H1 (cell line): ENCODE measurements around the gene IFT74. TPM values are rescaled to one million over a fixed set of nuclear protein-coding genes. Genes with fewer than 3 reads are reported as not detected.

ENCODE experiments used
- CTCF ChIA-PET: fragments of 300-600 bp; sonication (Branson Sonifier 250); formaldehyde crosslinking; loops from one replicate; lab custom pipeline; 2021; ENCODE audit not compliant: partially characterized antibody; lab: Charles Lee
- POLR2A ChIA-PET: fragments of 300-600 bp; sonication (Branson Sonifier 250); formaldehyde crosslinking; loops from one replicate; lab custom pipeline; 2021; ENCODE audit warnings: inconsistent platforms; ENCODE audit not compliant: partially characterized antibody; lab: Charles Lee
- DNase-seq, 2 experiments: peaks; one replicate each; pipeline versions ENCODE4 v3.0.0 to v3.0.0-alpha.2; 2010 to 2022; ENCODE audit warnings: low spot score in 2 of 2, low read depth in 1 of 2, mixed read lengths in 1 of 2
- FAIRE-seq: peaks from 2 replicates; lab custom pipeline; 2011; peaks lifted over from hg19 to GRCh38; lab: Jason Lieb, UNC
- H2AFZ ChIP-seq: 2 replicates; pipeline ENCODE4 v1.8.1; 2012; ENCODE audit warnings: low read length, inconsistent platforms
- H2AK5ac ChIP-seq: 2 replicates; pipeline ENCODE4 v1.6.1; 2013; ENCODE audit warnings: low read depth, low read length
- H2BK120ac ChIP-seq: replicated peaks from 2 replicates; pipeline ENCODE3; 2013; ENCODE audit warnings: low read depth, low read length, inconsistent platforms
- H2BK12ac ChIP-seq: 2 replicates; pipeline ENCODE4 v1.6.1; 2013; ENCODE audit warnings: low read depth, low read length
- H2BK15ac ChIP-seq: 2 replicates; pipeline ENCODE4 v1.6.1; 2013; ENCODE audit warnings: low read length
- H2BK20ac ChIP-seq: 2 replicates; pipeline ENCODE4 v1.6.1; 2013; ENCODE audit warnings: low read length
- H2BK5ac ChIP-seq: 2 replicates; pipeline ENCODE4 v1.6.1; 2013; ENCODE audit warnings: low read depth, low read length
- H3K14ac ChIP-seq: 2 replicates; pipeline ENCODE4 v1.6.1; 2013; ENCODE audit warnings: inconsistent platforms; ENCODE audit not compliant: insufficient read length
- H3K18ac ChIP-seq: 2 replicates; pipeline ENCODE4 v1.6.1; 2013; ENCODE audit warnings: low read length; ENCODE audit errors: extremely low read depth
- H3K23ac ChIP-seq: 2 replicates; pipeline ENCODE4 v1.6.1; 2013; ENCODE audit warnings: inconsistent platforms; ENCODE audit not compliant: insufficient read length
- H3K23me2 ChIP-seq: 2 replicates; pipeline ENCODE4 v1.6.1; 2013; ENCODE audit warnings: low read depth, low read length
- H3K27ac ChIP-seq: 2 replicates; pipeline ENCODE4 v1.6.1; 2011; ENCODE audit warnings: low read depth, low read length, inconsistent platforms
- H3K27me3 ChIP-seq, 4 experiments: replicated peaks in 1 of 4; 1 replicate in 1 of 4; 2 replicates in 3 of 4; pipeline versions ENCODE4 v1.6.1 to v1.8.1; 2011 to 2013; ENCODE audit warnings: low read length in 3 of 4, mild to moderate bottlenecking in 3 of 4, inconsistent platforms in 2 of 4, mixed read lengths in 2 of 4, moderate library complexity in 1 of 4; ENCODE audit not compliant: control insufficient read depth in 3 of 4, insufficient read depth in 3 of 4; ENCODE audit errors: extremely low read depth in 1 of 4
- H3K36me3 ChIP-seq, 4 experiments: 2 replicates each; pipeline versions ENCODE4 v1.6.1 to v1.8.1; 2011 to 2013; ENCODE audit warnings: mild to moderate bottlenecking in 4 of 4, low read length in 3 of 4, moderate library complexity in 2 of 4, control low read depth in 1 of 4, inconsistent platforms in 1 of 4; ENCODE audit not compliant: insufficient read depth in 4 of 4, control insufficient read depth in 2 of 4
- H3K4ac ChIP-seq: replicated peaks from 2 replicates; pipeline ENCODE3; 2013; ENCODE audit warnings: low read length, low read depth, mixed read lengths, inconsistent platforms; ENCODE audit not compliant: insufficient read length
- H3K4me1 ChIP-seq, 4 experiments: replicated peaks in 1 of 4; 1 replicate in 1 of 4; 2 replicates in 3 of 4; pipeline versions ENCODE4 v1.6.1 to v1.8.1; 2011 to 2013; ENCODE audit warnings: low read length in 3 of 4, inconsistent platforms in 2 of 4, mixed read lengths in 1 of 4; ENCODE audit not compliant: insufficient read depth in 4 of 4, control insufficient read depth in 3 of 4
- H3K4me2 ChIP-seq, 2 experiments: 2 replicates each; pipeline versions ENCODE4 v1.6.1 to v1.8.1; 2011 to 2013; ENCODE audit warnings: low read depth in 2 of 2, low read length in 2 of 2, control low read depth in 1 of 2, inconsistent platforms in 1 of 2, mild to moderate bottlenecking in 1 of 2; ENCODE audit not compliant: insufficient read depth in 1 of 2
- H3K4me3 ChIP-seq, 4 experiments: fragments of 200-600, 300-600 bp in 1 of 4; sonication (generic), shearing (Covaris generic), sonication (Bioruptor Twin) in 1 of 4; 2 replicates each; pipeline versions ENCODE4 v1.5.1 to v1.8.1; 2011 to 2016; ENCODE audit warnings: low read length in 4 of 4, low read depth in 3 of 4, control low read depth in 2 of 4, inconsistent platforms in 2 of 4, mild to moderate bottlenecking in 2 of 4, mixed read lengths in 1 of 4, moderate library complexity in 1 of 4; ENCODE audit not compliant: insufficient read depth in 2 of 4; ENCODE audit errors: extremely low read depth in 1 of 4
- H3K56ac ChIP-seq: replicated peaks from 2 replicates; pipeline ENCODE3; 2013; ENCODE audit warnings: low read depth, mild to moderate bottlenecking, mixed read lengths, low read length, inconsistent platforms; ENCODE audit not compliant: insufficient read length
- H3K79me1 ChIP-seq: 2 replicates; pipeline ENCODE4 v1.6.1; 2013; ENCODE audit warnings: low read depth, low read length, control low read depth
- H3K79me2 ChIP-seq, 2 experiments: 2 replicates each; pipeline versions ENCODE4 v1.6.1 to v1.8.1; 2012 to 2013; ENCODE audit warnings: low read length in 2 of 2, mild to moderate bottlenecking in 2 of 2, inconsistent platforms in 1 of 2; ENCODE audit not compliant: insufficient read depth in 2 of 2, control insufficient read depth in 1 of 2
- H3K9ac ChIP-seq, 4 experiments: replicated peaks in 1 of 4; 1 replicate in 1 of 4; 2 replicates in 3 of 4; pipeline versions ENCODE4 v1.6.1 to v1.8.1; 2011 to 2013; ENCODE audit warnings: low read depth in 3 of 4, low read length in 3 of 4, control low read depth in 2 of 4, mild to moderate bottlenecking in 2 of 4, moderate library complexity in 2 of 4, inconsistent platforms in 1 of 4; ENCODE audit errors: extremely low read depth in 1 of 4
- H3K9me3 ChIP-seq, 2 experiments: 2 replicates each; pipeline versions ENCODE4 v1.6.1 to v1.8.1; 2012 to 2013; ENCODE audit warnings: mild to moderate bottlenecking in 2 of 2, moderate library complexity in 2 of 2, control low read depth in 1 of 2, inconsistent platforms in 1 of 2, low read depth in 1 of 2, low read length in 1 of 2, mixed read lengths in 1 of 2; ENCODE audit not compliant: insufficient read depth in 2 of 2
- H4K20me1 ChIP-seq, 2 experiments: replicated peaks in 1 of 2; 2 replicates each; pipeline versions ENCODE3 to v1.8.1; 2011 to 2013; ENCODE audit warnings: inconsistent platforms in 2 of 2, low read length in 2 of 2, mild to moderate bottlenecking in 1 of 2; ENCODE audit not compliant: insufficient read depth in 2 of 2, control insufficient read depth in 1 of 2
- H4K5ac ChIP-seq: 2 replicates; pipeline ENCODE4 v1.6.1; 2013; ENCODE audit warnings: low read length, low read depth, mixed read lengths, inconsistent platforms; ENCODE audit not compliant: insufficient read length
- H4K8ac ChIP-seq: 2 replicates; pipeline ENCODE4 v1.8.0; 2013; ENCODE audit warnings: mild to moderate bottlenecking, moderate library complexity, low read length, inconsistent platforms; ENCODE audit not compliant: insufficient read depth; ENCODE audit errors: extremely low read depth
- H4K91ac ChIP-seq: replicated peaks from 2 replicates; pipeline ENCODE3; 2013; ENCODE audit warnings: low read length, mixed read lengths, inconsistent platforms; ENCODE audit not compliant: insufficient read length
- BACH1 ChIP-seq: IDR thresholded peaks from 2 replicates; pipeline ENCODE4 v1.6.1; 2012; ENCODE audit warnings: low read length, improper control_type of control experiment
- EP300 ChIP-seq, 2 experiments: IDR thresholded peaks; 1 replicate in 1 of 2; 2 replicates in 1 of 2; pipeline ENCODE4 v1.6.1; 2011 to 2012; ENCODE audit warnings: low read depth in 2 of 2, low read length in 2 of 2, mild to moderate bottlenecking in 2 of 2, borderline replicate concordance in 1 of 2, inconsistent platforms in 1 of 2, moderate library complexity in 1 of 2
- EZH2 ChIP-seq: fragments of 200-600 bp; sonication (generic); IDR thresholded peaks from 2 replicates; pipeline ENCODE4 v1.7.1; 2012; ENCODE audit warnings: low read depth, mild to moderate bottlenecking, moderate library complexity, low read length, inconsistent platforms; ENCODE audit not compliant: severe bottlenecking
- JUN ChIP-seq: IDR thresholded peaks from 2 replicates; pipeline ENCODE4 v1.6.1; 2011; ENCODE audit warnings: low read depth, mild to moderate bottlenecking, improper control_type of control experiment, low read length
- JUND ChIP-seq: IDR thresholded peaks from 2 replicates; pipeline ENCODE4 v1.6.1; 2011; ENCODE audit warnings: mild to moderate bottlenecking, improper control_type of control experiment, low read length
- SIN3A ChIP-seq, 2 experiments: IDR thresholded peaks in 1 of 2; conservative IDR thresholded peaks in 1 of 2; 2 replicates each; pipeline ENCODE4 v1.6.1; 2011 to 2012; ENCODE audit warnings: low read length in 2 of 2, improper control_type of control experiment in 1 of 2, low read depth in 1 of 2, mild to moderate bottlenecking in 1 of 2
- SP2 ChIP-seq: IDR thresholded peaks from 2 replicates; pipeline ENCODE4 v1.6.1; 2012; ENCODE audit warnings: mild to moderate bottlenecking, low read length, inconsistent platforms
- SP4 ChIP-seq: IDR thresholded peaks from 2 replicates; pipeline ENCODE4 v1.6.1; 2012; ENCODE audit warnings: low read length, inconsistent platforms
- SUZ12 ChIP-seq: fragments of 200-600 bp; sonication (generic); IDR thresholded peaks from 2 replicates; pipeline ENCODE4 v1.6.1; 2012; ENCODE audit warnings: mild to moderate bottlenecking, inconsistent platforms, low read length, moderate library complexity, mixed read lengths
- TAF1 ChIP-seq: IDR thresholded peaks from 2 replicates; pipeline ENCODE4 v1.6.1; 2011; ENCODE audit warnings: mild to moderate bottlenecking, low read depth, low read length
- TCF12 ChIP-seq: IDR thresholded peaks from 2 replicates; pipeline ENCODE4 v1.6.1; 2011; ENCODE audit warnings: low read depth, mild to moderate bottlenecking, low read length
- TEAD4 ChIP-seq: IDR thresholded peaks from 2 replicates; pipeline ENCODE4 v1.6.1; 2012; ENCODE audit warnings: low read depth, low read length, inconsistent platforms, mixed read lengths
- WGBS, 2 experiments: shearing (Covaris generic) in 1 of 2; methylation state at CpG; one replicate each; pipeline versions ENCODE4 v1.1.6 to v1.1.7; 2013 to 2015; ENCODE audit warnings: low lambda C conversion rate in 2 of 2, mixed read lengths in 2 of 2, inconsistent platforms in 1 of 2, low coverage in 1 of 2, missing lambda C conversion rate in 1 of 2; ENCODE audit not compliant: insufficient replicate concordance in 2 of 2, insufficient coverage in 1 of 2, insufficient read length in 1 of 2; ENCODE audit errors: extremely low coverage in 1 of 2, missing lambda C conversion rate in 1 of 2; 5-methylcytosine and 5-hydroxymethylcytosine counted together
- polyA plus RNA-seq, 7 experiments: library from polyadenylated mRNA; depleted of rRNA in 3 of 7; stranded (reverse) in 5 of 7; unstranded in 2 of 7; fragments of >200 nt in 5 of 7; fragments of 200-250 nt in 2 of 7; gene quantifications; 1 replicate in 5 of 7; 2 replicates in 1 of 7; 4 replicates in 1 of 7; pipeline versions ENCODE4 v1.2.1 to v1.2.3, GENCODE V29; 2011 to 2013; ENCODE audit warnings: missing spikeins in 2 of 7, mixed read lengths in 2 of 7
- total RNA-seq: library from RNA; stranded (reverse); fragmentation: NEBNext Ultra II Directional; extraction: Animal tissue kit (Norgen Biotek cat#: 25700); gene quantifications from 2 replicates; pipeline ENCODE4 v1.2.1, GENCODE V29; 2021
- TF ChIP-seq, protein P1 (sequence below): IDR thresholded peaks from 2 replicates; pipeline ENCODE4 v1.6.1; 2012; ENCODE audit warnings: inconsistent platforms

Gene IFT74
- total and polyA plus RNA-seq, 2 of the 8 experiments (the other 6 are each of a cell fraction or from before 2014, with no cell fraction given) = 4.4 to 17.8 TPM

DNA sequence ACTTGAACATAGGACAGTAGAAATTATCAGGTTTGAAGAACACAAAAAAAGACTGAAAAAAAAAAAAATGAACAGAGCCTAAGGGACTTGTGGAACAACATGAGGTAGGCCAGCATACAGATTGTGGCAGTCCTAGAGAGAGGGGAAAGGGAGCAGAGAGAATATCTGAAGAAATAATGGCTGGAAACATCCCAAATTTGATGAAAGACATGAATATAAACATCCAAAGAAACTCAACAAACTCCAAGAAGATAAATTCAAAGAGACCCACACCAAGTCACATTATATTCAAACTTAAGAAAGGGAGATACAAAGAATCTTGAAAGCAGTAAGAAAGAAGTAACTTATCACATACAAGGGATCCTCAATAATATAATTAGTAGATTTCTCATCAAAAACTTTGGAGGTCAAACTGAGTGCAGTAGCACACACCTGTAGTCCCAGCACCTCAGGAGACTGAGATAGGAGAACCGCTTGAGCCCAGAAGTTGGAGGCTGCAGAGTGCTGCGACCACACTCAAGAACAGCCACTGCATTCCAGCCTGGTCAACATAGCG is 18.3 kb upstream of the IFT74 start:
- no peak overlapping the region for H3K23ac ChIP-seq
- FAIRE-seq (no peak), DNase-seq (no peak)
- no peak overlapping the region for H2BK12ac ChIP-seq
- H3K4me1 ChIP-seq = peaks cover 0 to 6% (median 4%) of the 10 kb centered on the region in 4 experiments; a peak in 4 of 7 replicates
- CTCF ChIA-PET = interaction anchor here (0.6 kb wide), 2 partner anchors 78 to 1597 kb away, joined by 3 to 4 read pairs; no protein-coding TSS in a partner anchor
- peaks cover under 1% of the 10 kb centered on the region; the same call in 1 of the 2 replicates for H3K23me2 ChIP-seq
- peaks cover 0 to 3% of the 10 kb centered on the region in 2 experiments; a peak in 1 of 4 replicates for H3K9me3 ChIP-seq
- no peak overlapping the region for H4K8ac ChIP-seq
- no peak overlapping the region for H2BK5ac ChIP-seq
- peaks cover 0 to 6% of the 10 kb centered on the region in 2 experiments for H4K20me1 ChIP-seq
- H3K14ac ChIP-seq = no peak overlapping the region
- peaks cover 5% of the 10 kb centered on the region for H3K79me1 ChIP-seq
- H3K27ac ChIP-seq = no peak overlapping the region
- POLR2A ChIA-PET = interaction anchor here (1.1 to 1.2 kb wide), 2 partner anchors 10 to 45 kb away, joined by 4 to 5 read pairs; partner anchors contain the start of genes CAAP1 and PLAA
- no peak overlapping the region for H2BK120ac ChIP-seq
- no peak overlapping the region for H3K4me3 ChIP-seq
- H3K4ac ChIP-seq = no peak overlapping the region
- H2BK20ac ChIP-seq = no peak overlapping the region
- H4K91ac ChIP-seq = no peak overlapping the region
- no peaks in the 10 kb centered on the region for H3K27me3 ChIP-seq
- no peaks in the 10 kb centered on the region; a peak in 2 of 8 replicates for H3K36me3 ChIP-seq
- peaks cover 20 to 89% of the 10 kb centered on the region in 2 experiments for H3K79me2 ChIP-seq
- H3K56ac ChIP-seq = no peak overlapping the region
- H2AK5ac ChIP-seq = no peak overlapping the region
- no peak overlapping the region for H3K9ac ChIP-seq
- H2AFZ ChIP-seq = no peak overlapping the region
- H3K18ac ChIP-seq = no peak overlapping the region
- WGBS, 2 experiments = 100% methylated on average over 3 of the region's 3 CpGs; no CpG with 5 or more reads in 1 of the 2 experiments
- H2BK15ac ChIP-seq = no peak overlapping the region
- H3K4me2 ChIP-seq = no peak overlapping the region
- no peak overlapping the region for H4K5ac ChIP-seq
- TF ChIP-seq TCF12 (no peak), SIN3A (conservative IDR thresholded peaks at IDR 0.05 in 1 of 2, IDR thresholded peaks at IDR 0.05 in 1 of 2; ENCODE audit: low read depth in 1 of 2, low read length in 2 of 2) (no peak), SP4 (no peak), TAF1 (no peak), BACH1 (no peak), SP2 (no peak), JUN (no peak), TEAD4 (no peak), JUND (no peak), EZH2 (no peak), SUZ12 (no peak), EP300 (IDR thresholded peaks at IDR 0.05; ENCODE audit: borderline replicate concordance in 1 of 2, low read depth in 2 of 2, low read length in 2 of 2) (no peak)
- TF ChIP-seq, protein P1, sequence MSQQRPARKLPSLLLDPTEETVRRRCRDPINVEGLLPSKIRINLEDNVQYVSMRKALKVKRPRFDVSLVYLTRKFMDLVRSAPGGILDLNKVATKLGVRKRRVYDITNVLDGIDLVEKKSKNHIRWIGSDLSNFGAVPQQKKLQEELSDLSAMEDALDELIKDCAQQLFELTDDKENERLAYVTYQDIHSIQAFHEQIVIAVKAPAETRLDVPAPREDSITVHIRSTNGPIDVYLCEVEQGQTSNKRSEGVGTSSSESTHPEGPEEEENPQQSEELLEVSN = no peak
